Left renal cortex interstitium (tissue), 4 donors: Measurements from ENCODE around the gene SCYGR4. TPM values are rescaled to one million over a fixed set of nuclear protein-coding genes. Genes with fewer than 3 reads are reported as not detected.

Experiments used
- DNase-seq, 4 donors: peaks; one replicate each; pipeline ENCODE4 v3.0.0-alpha.2; 2013; ENCODE audit warnings: low read depth in 4 of 4, low spot score in 2 of 4, missing footprints in 1 of 4
- polyA plus RNA-seq, 4 donors: library from polyadenylated mRNA; unstranded; fragments of 120-200 nt; gene quantifications; one replicate each; pipeline ENCODE4 v1.2.1, GENCODE V29; 2013; ENCODE audit not compliant: insufficient read length in 4 of 4

SCYGR4 gene
- polyA plus RNA-seq, 4 donors, result not detected

GRCh38 chr2:227613272-227613660 lies 4.0 kb upstream of the SCYGR4 start:
- no peak for DNase-seq

- DNase-seq, result no peak
These were observed 3.1 kb upstream of the SCYGR4 start for GRCh38 chr2:227614246-227614645.

- DNase-seq, result no peak
These were observed 2.6 kb upstream of the SCYGR4 start, which contains the start of gene SCYGR3 for GRCh38 chr2:227614740-227615139. TSS of gene SCYGR3 (minus strand) at chr2:227614840. CDS start at chr2:227614840, 0 bp downstream.

GRCh38 chr2:227615181-227615580 lies 2.1 kb upstream of the SCYGR4 start:
- no peak for DNase-seq

GRCh38 chr2:227615906-227616305 lies 1.4 kb upstream of the SCYGR4 start:
- no peak for DNase-seq

- no peak for DNase-seq
These were observed 667 bp upstream of the SCYGR4 start for GRCh38 chr2:227616631-227617030.

- no peak for DNase-seq
These were observed 5.9 kb downstream of the SCYGR4 start for GRCh38 chr2:227623226-227623625.

GRCh38 chr2:227625420-227625819 lies 8.1 kb downstream of the SCYGR4 start:
- no peak for DNase-seq

- DNase-seq, result no peak
These were observed 9.4 kb downstream of the SCYGR4 start for GRCh38 chr2:227626580-227627151.

- DNase-seq, result no peak
These were observed 10.5 kb downstream of the SCYGR4 start for GRCh38 chr2:227627769-227628168.

- DNase-seq, result no peak
These were observed 12.1 kb downstream of the SCYGR4 start for GRCh38 chr2:227629435-227629834.

- no peak for DNase-seq
These were observed 13.0 kb downstream of the SCYGR4 start for GRCh38 chr2:227630322-227630721.

- no peak for DNase-seq
These were observed 15.5 kb downstream of the SCYGR4 start for GRCh38 chr2:227632827-227633226.

- no peak for DNase-seq
These were observed 16.9 kb downstream of the SCYGR4 start for GRCh38 chr2:227634201-227634600.

GRCh38 chr2:227642656-227643055 lies 25.4 kb downstream of the SCYGR4 start:
- no peak for DNase-seq

- DNase-seq, result no peak
These were observed 26.8 kb downstream of the SCYGR4 start for GRCh38 chr2:227643990-227644551.

GRCh38 chr2:227653419-227653818 lies 36.1 kb downstream of the SCYGR4 start:
- DNase-seq, result no peak

GRCh38 chr2:227654426-227654825 lies 37.1 kb downstream of the SCYGR4 start:
- DNase-seq, result no peak

- DNase-seq, result no peak
These were observed 38.2 kb downstream of the SCYGR4 start for GRCh38 chr2:227655454-227655853.

- DNase-seq, result no peak
These were observed 40.0 kb downstream of the SCYGR4 start for GRCh38 chr2:227657199-227657845.

GRCh38 chr2:227661025-227661649 lies 43.8 kb downstream of the SCYGR4 start:
- DNase-seq, result no peak

GRCh38 chr2:227661827-227662226 lies 44.5 kb downstream of the SCYGR4 start:
- no peak for DNase-seq
